Pulmonary artery endothelial cell (primary cell): ENCODE results near the gene NDUFA12. TPM values are rescaled to one million over a fixed set of nuclear protein-coding genes. Genes with fewer than 3 reads are reported as not detected.

Experiments used
- DNase-seq: peaks from one replicate; pipeline ENCODE4 v3.0.0-alpha.2; 2011; ENCODE audit warnings: low read depth, low spot score
- total RNA-seq: library from RNA; depleted of rRNA; stranded (reverse); fragments of >200 nt; gene quantifications from 2 replicates; pipeline ENCODE4 v1.2.3, GENCODE V29; 2014

Gene NDUFA12
- total RNA-seq, 1 donor from 2014 or later, result 94.2 TPM

DNA sequence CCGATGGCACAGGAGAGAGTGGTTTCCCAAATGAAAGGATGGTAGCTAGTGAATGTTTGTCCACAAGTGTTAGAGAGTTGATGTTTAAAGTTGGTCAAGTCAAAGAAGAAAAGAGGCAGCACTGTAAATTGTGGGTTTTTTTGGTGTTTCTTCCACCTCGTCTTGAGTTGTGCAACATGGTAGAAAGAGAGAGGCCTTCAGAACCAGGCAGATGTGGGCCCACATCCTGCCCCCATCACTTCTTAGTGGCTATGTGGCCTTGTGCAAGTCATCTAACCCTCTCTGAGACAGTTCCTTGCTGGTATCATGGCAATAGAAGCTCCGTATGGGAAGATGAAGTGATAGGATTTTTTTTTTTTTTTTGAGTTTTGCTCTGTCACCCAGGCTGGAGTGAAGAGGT is 60.8 kb downstream of the NDUFA12 start:
- no peak for DNase-seq

DNA sequence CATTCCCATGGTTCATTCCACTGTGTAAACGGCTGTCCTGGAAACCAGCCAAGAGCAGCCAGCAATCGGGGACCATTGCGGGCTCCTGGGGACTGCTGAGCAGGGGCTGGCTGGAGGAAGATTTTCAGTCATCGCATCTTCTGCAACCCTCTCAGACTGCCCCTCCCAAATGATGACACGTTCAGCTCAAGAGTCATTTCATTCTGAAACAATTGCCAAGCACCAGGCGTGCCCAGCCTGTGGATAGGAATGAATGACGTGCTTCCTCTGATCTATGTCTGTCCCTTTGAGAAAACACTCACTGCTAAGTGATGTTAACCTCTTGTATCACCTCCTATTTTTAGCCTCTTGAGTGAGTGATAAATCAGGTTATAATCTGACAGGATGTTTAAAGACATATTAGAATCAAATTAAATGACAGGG is 62.0 kb downstream of the NDUFA12 start:
- DNase-seq, result peak; percentile 49

DNA sequence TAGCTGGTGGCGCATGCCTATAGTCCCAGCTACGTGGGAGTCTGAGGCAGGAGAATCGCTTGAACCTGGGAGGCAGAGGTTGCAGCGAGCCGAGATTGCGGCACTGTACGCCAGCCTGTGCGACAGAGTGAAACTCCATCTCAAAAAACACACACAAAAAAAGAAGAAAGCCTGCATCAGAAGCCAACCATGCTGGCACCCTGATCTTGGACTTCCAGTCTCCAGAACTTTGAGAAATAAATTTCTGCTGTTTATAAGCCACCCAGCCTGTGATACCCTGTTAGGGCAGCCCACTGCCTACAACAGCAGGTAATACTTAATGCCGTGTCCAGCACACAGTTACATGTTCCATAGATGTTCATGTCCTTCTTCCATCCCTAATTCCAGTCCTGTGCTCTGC is 62.7 kb downstream of the NDUFA12 start:
- DNase-seq, result no peak

DNA sequence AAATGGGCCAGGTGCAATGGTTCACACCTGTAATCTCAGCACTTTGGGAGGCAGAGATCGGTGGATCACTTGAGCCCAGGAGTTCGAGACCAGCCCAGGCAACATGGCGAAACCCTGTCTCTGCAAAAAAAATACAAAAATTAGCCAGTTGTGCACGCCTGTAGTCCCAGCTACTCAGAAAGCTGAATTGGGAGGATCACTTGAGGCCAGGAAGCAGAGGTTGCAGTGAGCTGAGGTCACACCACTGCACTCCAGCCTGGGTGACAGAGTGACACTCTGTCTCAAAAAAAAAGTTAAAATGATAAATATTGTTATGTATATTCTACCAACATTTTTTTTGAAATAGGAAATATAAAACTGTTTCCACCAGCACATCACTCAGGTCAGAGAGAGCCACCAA is 64.9 kb downstream of the NDUFA12 start:
- no peak for DNase-seq

DNA sequence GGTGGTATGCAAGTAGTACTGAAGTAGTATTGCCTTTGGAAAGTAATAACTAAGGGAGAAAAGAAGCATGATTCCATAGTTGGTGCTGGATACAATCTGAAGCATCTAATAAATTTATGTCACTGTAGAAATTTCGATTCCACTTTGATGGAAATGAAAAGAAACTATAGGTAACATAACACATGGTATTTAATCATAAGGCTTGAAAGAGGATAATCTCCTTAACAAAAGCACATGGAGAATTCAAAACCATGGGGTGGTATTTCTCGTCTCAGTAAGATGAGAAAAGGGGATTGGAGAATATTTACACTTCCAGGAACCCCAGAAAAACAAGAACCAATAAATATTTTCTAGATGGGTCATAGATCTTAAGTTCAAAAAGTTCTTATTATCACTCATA is 72.7 kb downstream of the NDUFA12 start:
- no peak for DNase-seq

DNA sequence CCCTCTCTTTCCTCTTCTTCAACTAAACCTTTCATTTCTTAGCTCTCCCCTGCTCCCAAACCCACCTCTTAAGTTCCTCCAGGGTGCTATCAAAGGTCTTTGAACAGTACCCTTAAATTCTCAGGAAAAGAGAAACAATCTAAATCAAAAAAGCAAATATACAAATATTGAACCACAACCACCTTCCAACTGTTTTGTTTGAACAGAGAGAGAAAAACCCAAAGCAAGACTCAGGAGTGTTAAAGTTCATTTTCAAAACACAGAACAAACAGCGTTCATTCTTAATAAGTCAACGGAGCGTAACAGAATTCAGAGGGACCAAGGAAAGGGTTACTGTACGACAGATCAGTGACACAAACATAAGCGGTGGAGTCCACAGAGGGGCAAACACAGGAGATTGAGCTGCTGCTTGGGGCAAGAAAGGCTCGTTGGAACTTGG is 73.3 kb downstream of the NDUFA12 start:
- DNase-seq, result no peak

DNA sequence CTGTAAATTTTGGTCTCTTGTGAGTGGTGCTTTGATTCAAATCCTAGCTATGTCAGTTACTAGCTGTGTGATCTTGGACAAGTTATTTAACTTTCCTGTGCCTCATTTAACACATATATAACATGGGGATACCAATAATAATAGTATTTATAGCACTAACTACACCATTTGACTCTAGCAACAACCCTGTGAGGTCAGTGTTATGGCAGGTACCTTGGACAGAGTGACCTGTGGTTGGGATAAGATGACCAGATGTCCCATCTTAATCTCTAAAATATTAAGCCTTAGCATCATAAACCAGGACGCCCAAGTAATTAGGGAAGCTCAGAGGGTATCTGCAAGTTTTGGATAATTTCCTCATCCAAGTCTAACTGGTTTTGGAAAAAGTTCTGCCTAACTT is 73.7 kb downstream of the NDUFA12 start:
- no peak for DNase-seq

DNA sequence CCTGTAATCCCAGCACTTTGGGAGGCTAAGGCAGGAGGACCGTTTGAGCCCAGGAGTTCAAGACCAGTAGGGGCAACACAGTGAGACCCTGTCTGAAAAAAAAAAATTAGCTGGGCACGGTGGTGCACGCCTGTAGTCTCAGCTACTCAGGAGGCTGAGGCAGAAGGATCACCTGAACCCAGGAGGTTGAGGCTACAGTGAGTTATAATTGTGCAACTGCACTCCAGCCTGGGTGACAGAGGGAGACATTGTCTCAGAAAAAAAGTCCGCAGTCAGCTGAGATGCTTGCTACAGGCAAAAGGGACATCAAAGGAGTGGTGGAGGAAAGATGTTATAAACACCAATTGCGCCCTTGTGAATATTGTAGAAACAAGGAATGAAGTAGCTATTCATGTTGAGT is 77.8 kb downstream of the NDUFA12 start:
- DNase-seq, result no peak

DNA sequence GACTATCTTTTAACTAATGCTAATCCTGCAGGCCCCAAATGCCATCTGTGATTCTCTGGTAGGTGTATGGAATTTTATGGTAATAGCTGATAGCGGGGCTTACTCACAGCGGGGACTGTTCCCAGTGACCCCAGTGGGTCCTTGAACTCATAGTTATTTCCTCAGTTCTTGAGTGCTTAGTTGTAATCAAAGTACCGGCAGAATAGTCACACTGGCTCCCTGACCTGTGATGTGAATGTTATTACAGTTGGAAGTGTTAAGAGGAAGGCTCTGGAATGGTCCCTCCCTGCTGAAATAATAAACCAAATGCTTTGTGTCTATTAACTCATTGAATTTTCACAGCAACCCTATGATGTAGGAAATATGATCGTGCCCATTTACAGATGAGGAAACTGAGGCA is 78.3 kb downstream of the NDUFA12 start:
- no peak for DNase-seq

DNA sequence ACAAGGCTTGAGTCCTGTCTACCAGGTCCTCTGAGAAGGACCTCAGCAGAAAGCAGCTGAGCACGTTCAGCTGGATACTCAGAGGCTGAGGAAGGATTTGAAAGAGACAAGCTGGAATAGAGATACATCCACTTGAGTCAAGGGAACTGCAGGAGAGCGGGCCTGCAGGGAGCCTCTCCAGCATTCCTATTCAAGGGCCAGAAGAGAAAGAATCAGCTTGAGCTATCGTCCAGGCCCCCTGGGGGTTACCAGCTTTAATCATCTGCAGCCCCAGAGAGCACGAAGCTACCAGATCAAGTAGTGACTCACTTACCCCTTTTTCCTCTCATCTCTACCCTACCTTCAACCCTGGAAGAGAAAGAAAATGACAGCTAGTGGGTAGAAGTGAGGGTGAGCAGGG is 80.9 kb downstream of the NDUFA12 start:
- no peak for DNase-seq

Other genes with a start within 250 kb of the NDUFA12 start
- gene NR2C1, start 69.9 kb upstream of the NDUFA12 start, total RNA-seq, result 16.9 and 19.5 TPM in 2 replicates
- 15.0 and 17.2 TPM in 2 replicates for gene FGD6, start 213.8 kb upstream of the NDUFA12 start, total RNA-seq
- 83.9 and 85.0 TPM in 2 replicates for gene VEZT, start 214.1 kb upstream of the NDUFA12 start, total RNA-seq